ENCODE data around the gene HS1BP3.

HS1BP3 gene

DNA sequence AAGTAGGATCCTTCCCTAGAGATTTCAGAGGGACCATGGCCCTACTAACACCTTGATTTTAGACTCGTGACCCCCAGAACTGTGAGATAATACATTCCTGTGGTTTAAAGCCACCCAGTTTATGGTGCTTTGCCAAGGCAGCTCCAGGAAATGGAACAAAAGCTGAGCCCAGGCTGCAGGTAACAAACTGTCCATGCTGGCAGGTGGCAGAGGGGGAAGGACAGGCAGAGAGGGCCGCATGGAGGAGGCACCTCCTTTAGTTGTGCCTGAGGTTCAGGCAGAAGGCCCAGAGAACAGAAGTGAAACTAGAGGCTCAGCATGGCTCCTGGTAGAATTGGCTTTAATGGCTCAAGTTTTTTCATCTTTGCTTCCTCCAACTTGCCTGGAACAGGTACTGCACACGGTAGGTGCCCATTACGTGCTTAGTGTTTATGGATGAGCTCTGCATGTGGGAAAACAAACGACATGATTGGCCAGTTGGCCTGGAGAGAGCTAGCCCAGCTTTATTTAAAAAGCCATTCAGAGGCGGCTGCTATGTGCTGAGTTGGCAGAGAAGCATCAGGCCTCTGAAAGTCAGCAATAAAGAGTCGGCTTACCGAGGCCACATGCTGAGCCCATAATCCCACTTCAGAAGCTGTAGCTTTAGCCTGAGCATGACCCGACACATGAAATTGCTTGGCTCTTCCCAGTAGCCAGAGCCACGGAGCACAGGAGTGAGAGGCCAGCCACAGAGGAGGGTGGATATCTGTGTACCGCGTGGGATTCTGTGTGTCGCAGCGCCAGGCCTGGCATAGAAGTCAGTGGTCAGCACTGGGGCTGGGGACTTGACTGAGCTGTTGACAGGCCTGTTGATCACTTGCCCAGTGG, 36.5 kb downstream of the HS1BP3 start:
- Histone ChIP-seq H3K9me3 (ENCODE audit: control insufficient read depth, insufficient read depth, low read length) (no peaks in the 10 kb centered on the region), H3K9ac (ENCODE audit: low read depth, low read length) (peak overlapping the region; percentile 6), H3K4me1 (ENCODE audit: control insufficient read depth, insufficient read depth, low read length) (peaks cover 11% of the 10 kb centered on the region), H3K36me3 (ENCODE audit: control insufficient read depth, insufficient read depth, low read length) (no peaks in the 10 kb centered on the region), H3K27me3 (ENCODE audit: control insufficient read depth, insufficient read depth, low read length) (no peaks in the 10 kb centered on the region), H3K4me3 (ENCODE audit: low read depth, low read length) (no peak overlapping the region)

DNA sequence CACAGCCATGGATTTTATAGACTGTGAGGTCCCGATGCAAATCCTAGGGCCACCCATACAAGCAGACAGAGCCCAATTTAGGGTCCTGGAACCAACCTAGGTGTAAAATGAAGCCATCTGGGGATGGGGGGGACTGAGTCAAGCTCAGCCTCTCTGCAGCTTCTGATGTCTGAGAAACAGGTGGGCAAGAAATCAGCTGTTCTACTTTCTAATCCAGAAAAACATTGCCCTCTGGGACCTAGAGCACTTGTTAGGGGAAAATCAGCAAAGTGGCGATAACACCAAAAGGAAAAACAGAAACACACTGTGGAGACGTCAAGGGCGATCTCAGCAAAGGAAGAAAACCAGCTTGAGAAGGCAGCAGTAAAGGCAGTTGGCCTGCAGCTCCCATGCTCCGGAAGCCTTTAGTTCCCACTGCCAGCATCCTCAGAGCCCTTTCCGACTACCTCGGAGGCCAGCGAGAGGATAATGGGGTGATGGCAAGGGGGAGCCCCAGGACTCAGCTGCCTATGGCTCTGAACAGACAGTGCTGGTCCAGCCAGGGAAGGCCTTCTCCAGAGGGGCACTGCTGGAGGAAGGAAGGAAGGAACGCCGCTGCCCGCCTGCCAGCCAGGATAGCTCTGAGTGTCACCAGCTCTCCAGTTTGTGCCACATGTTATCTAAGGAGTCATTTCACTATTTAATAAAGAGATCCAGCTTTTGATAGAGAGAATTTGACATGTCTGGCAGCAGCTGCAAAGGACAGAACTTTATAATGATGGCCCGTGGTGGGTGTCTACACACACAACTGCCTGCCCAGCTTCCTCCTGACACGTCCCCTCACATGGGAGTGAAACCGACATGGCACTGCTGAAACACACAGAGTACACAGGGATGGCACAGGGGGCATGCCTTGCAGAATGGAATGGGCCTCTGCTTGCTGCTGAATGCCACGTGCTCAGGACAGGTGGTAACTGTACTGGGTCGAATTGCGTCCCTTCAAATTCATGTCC, 37.7 kb downstream of the HS1BP3 start:
- Histone ChIP-seq H3K4me3 (ENCODE audit: low read depth, low read length) (no peak overlapping the region), H3K9ac (ENCODE audit: low read depth, low read length) (no peak overlapping the region), H3K27me3 (ENCODE audit: control insufficient read depth, insufficient read depth, low read length) (no peaks in the 10 kb centered on the region), H3K36me3 (ENCODE audit: control insufficient read depth, insufficient read depth, low read length) (no peaks in the 10 kb centered on the region), H3K9me3 (ENCODE audit: control insufficient read depth, insufficient read depth, low read length) (no peaks in the 10 kb centered on the region), H3K4me1 (ENCODE audit: control insufficient read depth, insufficient read depth, low read length) (peaks cover 11% of the 10 kb centered on the region)

GRCh38 chr2:20611844-20612356, 39.0 kb downstream of the HS1BP3 start:
- no peaks in the 10 kb centered on the region for H3K27me3 ChIP-seq (ENCODE audit: control insufficient read depth, insufficient read depth, low read length)
- H3K9ac ChIP-seq (ENCODE audit: low read depth, low read length): no peak overlapping the region
- H3K4me1 ChIP-seq (ENCODE audit: control insufficient read depth, insufficient read depth, low read length): peaks cover 11% of the 10 kb centered on the region
- H3K4me3 ChIP-seq (ENCODE audit: low read depth, low read length): no peak overlapping the region
- H3K9me3 ChIP-seq (ENCODE audit: control insufficient read depth, insufficient read depth, low read length): no peaks in the 10 kb centered on the region
- H3K36me3 ChIP-seq (ENCODE audit: control insufficient read depth, insufficient read depth, low read length): no peaks in the 10 kb centered on the region

DNA sequence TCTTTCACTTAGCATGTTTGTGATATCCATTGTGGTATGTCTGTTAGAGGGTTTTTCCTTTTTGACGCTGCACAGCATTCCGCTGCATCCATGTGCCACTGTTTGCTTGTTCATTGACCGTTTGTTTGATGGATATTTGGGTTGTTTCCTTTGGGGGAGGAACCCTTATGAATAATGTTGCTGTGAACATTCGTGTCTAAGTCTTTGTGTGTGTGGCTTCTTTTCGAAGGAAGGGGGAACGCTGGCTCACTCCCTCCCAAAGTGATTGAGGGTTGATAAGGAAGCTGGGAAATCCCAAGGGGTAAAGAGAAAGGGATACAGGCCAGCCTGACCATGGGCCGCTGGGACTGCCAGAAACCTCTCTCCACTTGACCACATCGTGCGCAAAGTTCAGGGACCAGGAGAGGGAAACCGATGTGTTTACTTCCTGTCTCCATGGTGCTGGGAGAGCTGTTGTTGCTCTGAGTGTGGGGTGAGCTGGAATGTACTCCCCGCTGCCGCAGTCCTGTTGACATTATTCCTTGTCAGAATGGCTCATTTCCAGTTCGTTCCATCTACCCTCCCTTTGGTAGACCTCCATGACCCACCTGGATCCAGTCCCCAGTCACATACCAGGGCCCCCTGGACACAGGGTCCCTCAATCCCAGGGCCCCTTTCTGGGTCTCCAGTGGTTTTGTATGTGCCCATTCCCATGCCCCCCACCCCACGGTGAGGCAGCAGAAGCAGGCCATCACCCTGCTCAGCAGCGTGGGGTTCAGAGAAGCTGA, 39.6 kb downstream of the HS1BP3 start:
- Histone ChIP-seq H3K9me3 (ENCODE audit: control insufficient read depth, insufficient read depth, low read length) (no peaks in the 10 kb centered on the region), H3K9ac (ENCODE audit: low read depth, low read length) (no peak overlapping the region), H3K4me3 (ENCODE audit: low read depth, low read length) (no peak overlapping the region), H3K4me1 (ENCODE audit: control insufficient read depth, insufficient read depth, low read length) (peaks cover 11% of the 10 kb centered on the region), H3K36me3 (ENCODE audit: control insufficient read depth, insufficient read depth, low read length) (no peaks in the 10 kb centered on the region), H3K27me3 (ENCODE audit: control insufficient read depth, insufficient read depth, low read length) (no peaks in the 10 kb centered on the region)

GRCh38 chr2:20609995-20610357, 40.9 kb downstream of the HS1BP3 start:
- Histone ChIP-seq H3K9me3 (ENCODE audit: control insufficient read depth, insufficient read depth, low read length) (no peaks in the 10 kb centered on the region), H3K27me3 (ENCODE audit: control insufficient read depth, insufficient read depth, low read length) (no peaks in the 10 kb centered on the region), H3K4me1 (ENCODE audit: control insufficient read depth, insufficient read depth, low read length) (peaks cover 9% of the 10 kb centered on the region), H3K4me3 (ENCODE audit: low read depth, low read length) (no peak overlapping the region), H3K36me3 (ENCODE audit: control insufficient read depth, insufficient read depth, low read length) (no peaks in the 10 kb centered on the region), H3K9ac (ENCODE audit: low read depth, low read length) (no peak overlapping the region)

GRCh38 chr2:20609349-20609994, 41.4 kb downstream of the HS1BP3 start:
- Histone ChIP-seq H3K9me3 (ENCODE audit: control insufficient read depth, insufficient read depth, low read length) (no peaks in the 10 kb centered on the region), H3K36me3 (ENCODE audit: control insufficient read depth, insufficient read depth, low read length) (no peaks in the 10 kb centered on the region), H3K4me3 (ENCODE audit: low read depth, low read length) (no peak overlapping the region), H3K4me1 (ENCODE audit: control insufficient read depth, insufficient read depth, low read length) (peaks cover 4% of the 10 kb centered on the region), H3K9ac (ENCODE audit: low read depth, low read length) (no peak overlapping the region), H3K27me3 (ENCODE audit: control insufficient read depth, insufficient read depth, low read length) (no peaks in the 10 kb centered on the region)

GRCh38 chr2:20608666-20609348, 42.1 kb downstream of the HS1BP3 start:
- Histone ChIP-seq H3K4me3 (ENCODE audit: low read depth, low read length) (no peak overlapping the region), H3K36me3 (ENCODE audit: control insufficient read depth, insufficient read depth, low read length) (no peaks in the 10 kb centered on the region), H3K9me3 (ENCODE audit: control insufficient read depth, insufficient read depth, low read length) (no peaks in the 10 kb centered on the region), H3K4me1 (ENCODE audit: control insufficient read depth, insufficient read depth, low read length) (no peaks in the 10 kb centered on the region), H3K27me3 (ENCODE audit: control insufficient read depth, insufficient read depth, low read length) (no peaks in the 10 kb centered on the region), H3K9ac (ENCODE audit: low read depth, low read length) (no peak overlapping the region)

DNA sequence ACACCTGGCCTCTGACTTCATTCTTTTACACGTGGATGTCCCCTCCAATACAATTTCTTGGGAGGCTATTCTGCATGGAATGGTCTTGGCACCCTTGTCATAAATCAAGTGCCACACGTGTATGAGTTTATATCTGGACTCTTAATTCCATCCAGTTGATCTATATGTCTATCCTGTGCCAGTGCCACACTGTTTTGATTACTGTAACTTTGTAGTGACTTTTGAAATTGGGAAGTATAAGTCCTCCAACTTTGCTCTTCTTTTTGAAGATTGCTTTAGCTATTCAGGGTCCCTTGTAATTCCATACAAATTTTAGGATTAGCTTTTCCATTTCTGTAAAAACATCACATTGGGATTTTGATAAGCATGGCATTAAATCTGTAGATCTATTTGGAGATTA, 43.5 kb downstream of the HS1BP3 start:
- Histone ChIP-seq H3K4me3 (ENCODE audit: low read depth, low read length) (no peak overlapping the region), H3K36me3 (ENCODE audit: control insufficient read depth, insufficient read depth, low read length) (no peaks in the 10 kb centered on the region), H3K9ac (ENCODE audit: low read depth, low read length) (no peak overlapping the region), H3K27me3 (ENCODE audit: control insufficient read depth, insufficient read depth, low read length) (no peaks in the 10 kb centered on the region), H3K4me1 (ENCODE audit: control insufficient read depth, insufficient read depth, low read length) (no peaks in the 10 kb centered on the region), H3K9me3 (ENCODE audit: control insufficient read depth, insufficient read depth, low read length) (no peaks in the 10 kb centered on the region)

GRCh38 chr2:20606198-20606597, 44.7 kb downstream of the HS1BP3 start:
- no peak overlapping the region for H3K9ac ChIP-seq (ENCODE audit: low read depth, low read length)
- no peaks in the 10 kb centered on the region for H3K4me1 ChIP-seq (ENCODE audit: control insufficient read depth, insufficient read depth, low read length)
- no peaks in the 10 kb centered on the region for H3K27me3 ChIP-seq (ENCODE audit: control insufficient read depth, insufficient read depth, low read length)
- no peak overlapping the region for H3K4me3 ChIP-seq (ENCODE audit: low read depth, low read length)
- no peaks in the 10 kb centered on the region for H3K9me3 ChIP-seq (ENCODE audit: control insufficient read depth, insufficient read depth, low read length)
- no peaks in the 10 kb centered on the region for H3K36me3 ChIP-seq (ENCODE audit: control insufficient read depth, insufficient read depth, low read length)

- no peak overlapping the region for H3K4me3 ChIP-seq (ENCODE audit: low read depth, low read length)
- no peaks in the 10 kb centered on the region for H3K4me1 ChIP-seq (ENCODE audit: control insufficient read depth, insufficient read depth, low read length)
- no peaks in the 10 kb centered on the region for H3K36me3 ChIP-seq (ENCODE audit: control insufficient read depth, insufficient read depth, low read length)
- H3K9ac ChIP-seq (ENCODE audit: low read depth, low read length): no peak overlapping the region
- H3K27me3 ChIP-seq (ENCODE audit: control insufficient read depth, insufficient read depth, low read length): no peaks in the 10 kb centered on the region
- no peaks in the 10 kb centered on the region for H3K9me3 ChIP-seq (ENCODE audit: control insufficient read depth, insufficient read depth, low read length)
Measured at GRCh38 chr2:20604951-20605381, 45.9 kb downstream of the HS1BP3 start.
